Liver (tissue), 9 donors: ENCODE results near the gene DUT. TPM values are rescaled to one million over a fixed set of nuclear protein-coding genes. Genes with fewer than 3 reads are reported as not detected.

Experiments used
- DNase-seq: peaks from one replicate; pipeline ENCODE4 v3.0.0-alpha.2; 2017; ENCODE audit warnings: low spot score
- H3K27ac ChIP-seq, 2 donors: one replicate each; pipeline ENCODE4 v1.7.0; 2013; ENCODE audit warnings: inconsistent platforms in 2 of 2, low read length in 2 of 2, control low read depth in 1 of 2, low read depth in 1 of 2, mild to moderate bottlenecking in 1 of 2
- H3K27me3 ChIP-seq, 4 donors: one replicate each; pipeline versions ENCODE4 v1.6.1 to v1.7.0; 2013; ENCODE audit warnings: low read length in 3 of 4, inconsistent platforms in 1 of 4, mild to moderate bottlenecking in 1 of 4, moderate library complexity in 1 of 4; ENCODE audit not compliant: control insufficient read depth in 4 of 4, insufficient read depth in 4 of 4
- H3K36me3 ChIP-seq, 4 donors: one replicate each; pipeline versions ENCODE4 v1.6.1 to v1.7.0; 2013; ENCODE audit warnings: low read length in 3 of 4, mild to moderate bottlenecking in 3 of 4, low read depth in 1 of 4, moderate library complexity in 1 of 4; ENCODE audit not compliant: control insufficient read depth in 4 of 4, insufficient read depth in 3 of 4
- H3K4me1 ChIP-seq, 4 donors: one replicate each; pipeline versions ENCODE4 v1.6.1 to v1.7.0; 2013; ENCODE audit warnings: low read length in 3 of 4, mild to moderate bottlenecking in 3 of 4, moderate library complexity in 1 of 4; ENCODE audit not compliant: control insufficient read depth in 4 of 4, insufficient read depth in 4 of 4
- H3K4me3 ChIP-seq, 3 donors: one replicate each; pipeline versions ENCODE4 v1.6.1 to v1.7.0; 2013; ENCODE audit warnings: low read length in 3 of 3, control low read depth in 1 of 3, low read depth in 1 of 3, mild to moderate bottlenecking in 1 of 3
- H3K9ac ChIP-seq, 2 donors: one replicate each; pipeline ENCODE4 v1.7.0; 2013; ENCODE audit warnings: low read length in 2 of 2, mild to moderate bottlenecking in 2 of 2, moderate library complexity in 2 of 2, control low read depth in 1 of 2, low read depth in 1 of 2
- H3K9me3 ChIP-seq, 4 donors: one replicate each; pipeline versions ENCODE4 v1.6.1 to v1.7.0; 2013; ENCODE audit warnings: low read length in 3 of 4; ENCODE audit not compliant: control insufficient read depth in 4 of 4
- ATF3 ChIP-seq: IDR thresholded peaks from 2 replicates; pipeline ENCODE4 v1.6.1; 2016; ENCODE audit warnings: antibody characterized with exemption
- CTCF ChIP-seq: fragments of 150-350 bp; IDR thresholded peaks from 2 replicates; pipeline ENCODE4 v1.5.1; 2017; ENCODE audit warnings: improper control_type of control experiment, low read depth, low read length; ENCODE audit not compliant: missing input control
- FOXA2 ChIP-seq: IDR thresholded peaks from 2 replicates; pipeline ENCODE4 v1.6.1; 2016; ENCODE audit warnings: antibody characterized with exemption
- GABPA ChIP-seq, 2 donors: IDR thresholded peaks in 1 of 2; conservative IDR thresholded peaks in 1 of 2; 2 replicates each; pipeline ENCODE4 v1.6.1; 2016; ENCODE audit warnings: antibody characterized with exemption in 2 of 2, mild to moderate bottlenecking in 1 of 2, moderate library complexity in 1 of 2
- HNF4A ChIP-seq, 2 donors: conservative IDR thresholded peaks; 2 replicates each; pipeline ENCODE4 v1.6.1; 2016; ENCODE audit warnings: antibody characterized with exemption in 2 of 2, mild to moderate bottlenecking in 2 of 2
- JUND ChIP-seq, 2 donors: IDR thresholded peaks; 2 replicates each; pipeline ENCODE4 v1.6.1; 2016; ENCODE audit warnings: antibody characterized with exemption in 2 of 2
- MAX ChIP-seq: IDR thresholded peaks from 2 replicates; pipeline ENCODE4 v1.6.1; 2016; ENCODE audit warnings: antibody characterized with exemption
- REST ChIP-seq: IDR thresholded peaks from 2 replicates; pipeline ENCODE4 v1.6.1; 2016; ENCODE audit warnings: antibody characterized with exemption, mild to moderate bottlenecking
- RXRA ChIP-seq, 2 donors: IDR thresholded peaks; 2 replicates each; pipeline ENCODE4 v1.6.1; 2017 to 2018; ENCODE audit warnings: antibody characterized with exemption in 2 of 2, mild to moderate bottlenecking in 1 of 2
- SP1 ChIP-seq: IDR thresholded peaks from 2 replicates; pipeline ENCODE4 v1.6.1; 2018; ENCODE audit warnings: antibody characterized with exemption, mild to moderate bottlenecking
- TAF1 ChIP-seq: conservative IDR thresholded peaks from 2 replicates; pipeline ENCODE4 v1.6.1; 2016; ENCODE audit warnings: antibody characterized with exemption, mild to moderate bottlenecking
- ZBTB33 ChIP-seq: IDR thresholded peaks from 2 replicates; pipeline ENCODE4 v1.6.1; 2016; ENCODE audit warnings: antibody characterized with exemption
- WGBS: extraction: QIAGEN DNeasy Blood & Tissue Kit; methylation state at CpG from one replicate; pipeline ENCODE4 v1.1.7; 2013; 5-methylcytosine and 5-hydroxymethylcytosine counted together
- polyA plus RNA-seq, 2 donors: library from polyadenylated mRNA; stranded (reverse) in 1 of 2; unstranded in 1 of 2; fragments of 200-250 nt in 1 of 2; fragments of >200 nt in 1 of 2; fragmentation: Nextera tagmentation in 1 of 2; extraction: Ambion mirVana in 1 of 2; gene quantifications; one replicate each; pipeline versions ENCODE4 v1.2.1 to v1.2.3, GENCODE V29; 2013 to 2015
- total RNA-seq, 2 donors: library from RNA; depleted of rRNA; stranded (reverse); fragments of >200 nt; gene quantifications; one replicate each; pipeline ENCODE4 v1.2.3, GENCODE V29; 2014
- donor health status: healthy.
- donor health status: healthy.
- donor health status: healthy.
- donor health status: healthy.
- donor health status: healthy.

Gene DUT
- total and polyA plus RNA-seq, 4 donors, result 12.8 to 58.7 (median 35.1) TPM

GRCh38 chr15:48380198-48380597 lies 49.0 kb downstream of the DUT start:
- DNase-seq, result no peak
- no peaks in the 10 kb centered on the region for H3K27me3 ChIP-seq
- 80% methylated on average over 4 of the region's 4 CpGs for WGBS
- no peaks in the 10 kb centered on the region for H3K9me3 ChIP-seq
- TF ChIP-seq GABPA (IDR thresholded peaks at IDR 0.05 in 1 of 2, conservative IDR thresholded peaks at IDR 0.05 in 1 of 2), result no peak
- no peaks in the 10 kb centered on the region for H3K4me1 ChIP-seq
- H3K27ac ChIP-seq, result no peak overlapping the region
- H3K4me3 ChIP-seq, result no peak overlapping the region
- H3K9ac ChIP-seq, result no peak overlapping the region
- no peaks in the 10 kb centered on the region for H3K36me3 ChIP-seq

GRCh38 chr15:48381861-48382260 lies 50.6 kb downstream of the DUT start:
- Histone ChIP-seq H3K4me3 (no peak overlapping the region), H3K9me3 (no peaks in the 10 kb centered on the region), H3K36me3 (no peaks in the 10 kb centered on the region), H3K27me3 (no peaks in the 10 kb centered on the region), H3K9ac (no peak overlapping the region), H3K27ac (no peak overlapping the region), H3K4me1 (no peaks in the 10 kb centered on the region)
- no peak for TF ChIP-seq REST
- TF ChIP-seq HNF4A (conservative IDR thresholded peaks at IDR 0.05), result no peak
- TF ChIP-seq ATF3, result no peak
- no peak for TF ChIP-seq CTCF
- no peak for TF ChIP-seq MAX
- TF ChIP-seq RXRA (IDR thresholded peaks at IDR 0.05), result no peak
- TF ChIP-seq TAF1, result no peak
- TF ChIP-seq JUND (IDR thresholded peaks at IDR 0.05), result no peak
- no peak for TF ChIP-seq SP1
- TF ChIP-seq ZBTB33, result no peak
- TF ChIP-seq FOXA2, result no peak
- WGBS, result 65% methylated on average over 4 of the region's 4 CpGs
- DNase-seq, result no peak
